Loucy (cell line): Measurements from ENCODE around the gene STPG4.

Source experiments
- H2AFZ ChIP-seq: fragments of 200-600 bp; sonication (generic); 2 replicates; pipeline ENCODE4 v1.6.0; 2016; ENCODE audit warnings: antibody characterized with exemption, mild to moderate bottlenecking, low read length, moderate library complexity
- H3F3A ChIP-seq: fragments of 200-600 bp; 2 replicates; pipeline ENCODE4 v1.6.0; 2016; ENCODE audit warnings: antibody characterized with exemption, low read depth, mild to moderate bottlenecking
- H3K27me3 ChIP-seq: fragments of 200-600 bp; sonication (generic); 2 replicates; pipeline ENCODE4 v1.6.1; 2014; ENCODE audit warnings: low read length, mild to moderate bottlenecking; ENCODE audit not compliant: insufficient read depth, poor library complexity, severe bottlenecking
- H3K36me3 ChIP-seq: fragments of 200-600 bp; sonication (generic); 2 replicates; pipeline ENCODE4 v1.6.1; 2016; ENCODE audit warnings: low read length; ENCODE audit not compliant: insufficient read depth
- H3K4me1 ChIP-seq: fragments of 200-600 bp; sonication (generic); 2 replicates; pipeline ENCODE4 v1.5.1; 2014; ENCODE audit warnings: low read length, mild to moderate bottlenecking; ENCODE audit not compliant: insufficient read depth, poor library complexity, severe bottlenecking
- H3K4me2 ChIP-seq: fragments of 200-600 bp; sonication (generic); 2 replicates; pipeline ENCODE4 v1.6.0; 2014; ENCODE audit warnings: antibody characterized with exemption, low read length, low read depth, mild to moderate bottlenecking; ENCODE audit not compliant: poor library complexity, severe bottlenecking
- H3K4me3 ChIP-seq: fragments of 200-600 bp; sonication (generic); 2 replicates; pipeline ENCODE4 v1.5.1; 2014; ENCODE audit warnings: low read length, mild to moderate bottlenecking, mixed read lengths; ENCODE audit not compliant: poor library complexity, severe bottlenecking
- H3K79me2 ChIP-seq: fragments of 200-600 bp; sonication (generic); 2 replicates; pipeline ENCODE4 v1.6.1; 2014; ENCODE audit warnings: low read length; ENCODE audit not compliant: insufficient read depth
- H3K9ac ChIP-seq: fragments of 200-600 bp; sonication (generic); 2 replicates; pipeline ENCODE4 v1.6.0; 2014; ENCODE audit warnings: mild to moderate bottlenecking, low read depth, low read length, moderate library complexity; ENCODE audit not compliant: poor library complexity, severe bottlenecking
- H3K9me2 ChIP-seq: fragments of 200-600 bp; sonication (generic); replicated peaks from 2 replicates; pipeline ENCODE4 v1.6.1; 2016; ENCODE audit warnings: low read depth, low read length, mixed read lengths
- H3K9me3 ChIP-seq: fragments of 200-600 bp; sonication (generic); 2 replicates; pipeline ENCODE4 v1.6.1; 2014; ENCODE audit warnings: mild to moderate bottlenecking, antibody characterized with exemption, low read length, low read depth; ENCODE audit not compliant: insufficient read depth
- H4K20me1 ChIP-seq: fragments of 200-600 bp; sonication (generic); 2 replicates; pipeline ENCODE4 v1.6.0; 2014; ENCODE audit warnings: antibody characterized with exemption, low read length, mild to moderate bottlenecking; ENCODE audit not compliant: insufficient read depth, poor library complexity, severe bottlenecking
- CTCF ChIP-seq: fragments of 200-600 bp; sonication (generic); conservative IDR thresholded peaks from 2 replicates; pipeline ENCODE4 v1.5.1; 2014; ENCODE audit warnings: mild to moderate bottlenecking, antibody characterized with exemption, low read length
- EZH2phosphoT487 ChIP-seq: fragments of 200-600 bp; IDR thresholded peaks from 2 replicates; pipeline ENCODE4 v1.6.1; 2018; ENCODE audit warnings: antibody characterized with exemption, mild to moderate bottlenecking, moderate library complexity, borderline replicate concordance

The STPG4 gene

DNA sequence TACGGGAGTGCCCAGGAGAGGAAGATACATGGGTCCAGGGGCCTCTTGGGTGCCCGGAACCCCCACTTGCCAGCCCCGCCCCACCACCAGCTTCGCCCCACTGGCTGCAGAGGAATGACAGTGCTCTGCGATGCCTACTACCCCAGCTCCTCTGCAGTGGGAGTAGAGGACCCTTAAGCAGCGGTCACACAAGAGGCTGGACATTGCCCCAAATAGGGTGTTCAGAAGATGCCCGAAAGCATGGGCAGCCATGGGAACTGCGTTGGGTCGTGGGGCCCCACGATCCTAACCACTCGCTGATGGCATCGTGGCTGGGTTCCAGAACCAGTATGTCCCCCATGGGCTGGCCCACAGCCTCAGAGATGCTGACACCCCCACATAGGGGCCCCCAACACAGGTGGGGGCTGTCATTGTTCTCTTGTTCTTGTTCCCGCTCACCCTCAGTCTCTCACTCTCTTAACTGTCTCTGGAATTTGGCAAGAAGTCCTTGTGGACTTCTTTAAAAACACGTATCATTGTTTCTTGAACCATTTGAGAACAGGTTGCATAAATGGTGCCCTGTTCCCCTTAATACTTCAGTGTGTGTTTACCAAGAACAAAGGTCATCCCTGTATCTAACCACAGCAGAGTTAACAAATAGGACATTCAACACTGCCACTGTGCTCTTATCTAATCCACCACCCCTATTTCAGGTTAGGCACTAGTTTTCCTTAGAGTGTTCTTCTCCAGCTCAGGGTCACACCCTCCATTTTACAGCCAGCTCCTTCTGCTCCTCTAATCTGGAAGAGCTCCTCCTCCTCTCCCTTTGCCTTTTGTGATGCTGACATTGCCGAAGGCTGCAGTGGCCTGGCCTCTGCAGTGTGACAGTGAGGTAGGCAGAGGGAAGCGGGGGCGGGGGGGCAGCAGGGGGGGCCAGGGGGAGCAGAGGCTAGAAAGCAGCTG, 76.3 kb downstream of the STPG4 start:
- no peaks in the 10 kb centered on the region for H3K9me2 ChIP-seq
- H2AFZ ChIP-seq = no peak overlapping the region
- H4K20me1 ChIP-seq = no peaks in the 10 kb centered on the region
- H3K4me1 ChIP-seq = no peaks in the 10 kb centered on the region
- no peak for TF ChIP-seq EZH2phosphoT487
- H3K4me2 ChIP-seq = no peak overlapping the region
- H3F3A ChIP-seq = no peaks in the 10 kb centered on the region
- no peak overlapping the region for H3K4me3 ChIP-seq
- H3K9ac ChIP-seq = no peak overlapping the region
- no peaks in the 10 kb centered on the region for H3K36me3 ChIP-seq
- no peaks in the 10 kb centered on the region for H3K9me3 ChIP-seq
- no peaks in the 10 kb centered on the region for H3K27me3 ChIP-seq
- no peaks in the 10 kb centered on the region for H3K79me2 ChIP-seq

DNA sequence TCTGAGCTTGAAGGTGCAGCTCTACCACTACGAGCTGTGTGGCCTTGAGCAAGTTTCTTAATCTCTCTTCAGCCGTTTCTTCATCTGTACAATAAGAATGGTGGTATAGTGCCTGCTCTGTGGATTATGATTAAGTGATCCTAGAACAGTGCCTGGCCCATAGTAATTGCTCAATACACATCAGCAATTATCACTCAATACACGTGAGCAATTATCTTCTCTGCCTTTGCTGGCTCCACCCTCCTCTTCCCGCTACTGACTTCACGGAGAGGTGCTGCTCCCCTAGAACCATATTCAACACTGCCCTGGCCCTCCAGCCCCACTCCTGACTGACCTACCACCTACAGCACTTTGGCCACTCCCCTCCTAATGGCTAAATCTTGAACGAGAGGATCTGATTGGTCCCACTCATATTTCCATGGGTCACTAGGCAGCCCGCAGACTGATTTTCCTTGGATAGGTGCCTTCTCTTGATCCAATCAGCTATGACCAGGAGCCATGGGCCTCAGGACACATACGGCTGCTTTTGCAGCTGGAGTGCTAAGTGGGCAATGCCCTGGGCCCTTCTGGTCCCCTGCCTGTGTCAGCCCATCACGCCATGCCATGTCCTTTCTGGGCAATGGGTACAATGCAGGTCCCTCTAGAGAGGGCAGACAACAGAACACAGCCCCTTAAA, 77.5 kb downstream of the STPG4 start:
- H3K9me3 ChIP-seq = no peaks in the 10 kb centered on the region
- H3F3A ChIP-seq = no peaks in the 10 kb centered on the region
- no peaks in the 10 kb centered on the region for H3K27me3 ChIP-seq
- no peak overlapping the region for H3K9ac ChIP-seq
- TF ChIP-seq EZH2phosphoT487 = no peak
- TF ChIP-seq CTCF = no peak
- H3K4me2 ChIP-seq = no peak overlapping the region
- H3K4me3 ChIP-seq = no peak overlapping the region
- no peaks in the 10 kb centered on the region for H3K9me2 ChIP-seq
- H3K79me2 ChIP-seq = no peaks in the 10 kb centered on the region
- no peak overlapping the region for H2AFZ ChIP-seq
- no peaks in the 10 kb centered on the region for H3K36me3 ChIP-seq
- H3K4me1 ChIP-seq = no peaks in the 10 kb centered on the region
- H4K20me1 ChIP-seq = no peaks in the 10 kb centered on the region

DNA sequence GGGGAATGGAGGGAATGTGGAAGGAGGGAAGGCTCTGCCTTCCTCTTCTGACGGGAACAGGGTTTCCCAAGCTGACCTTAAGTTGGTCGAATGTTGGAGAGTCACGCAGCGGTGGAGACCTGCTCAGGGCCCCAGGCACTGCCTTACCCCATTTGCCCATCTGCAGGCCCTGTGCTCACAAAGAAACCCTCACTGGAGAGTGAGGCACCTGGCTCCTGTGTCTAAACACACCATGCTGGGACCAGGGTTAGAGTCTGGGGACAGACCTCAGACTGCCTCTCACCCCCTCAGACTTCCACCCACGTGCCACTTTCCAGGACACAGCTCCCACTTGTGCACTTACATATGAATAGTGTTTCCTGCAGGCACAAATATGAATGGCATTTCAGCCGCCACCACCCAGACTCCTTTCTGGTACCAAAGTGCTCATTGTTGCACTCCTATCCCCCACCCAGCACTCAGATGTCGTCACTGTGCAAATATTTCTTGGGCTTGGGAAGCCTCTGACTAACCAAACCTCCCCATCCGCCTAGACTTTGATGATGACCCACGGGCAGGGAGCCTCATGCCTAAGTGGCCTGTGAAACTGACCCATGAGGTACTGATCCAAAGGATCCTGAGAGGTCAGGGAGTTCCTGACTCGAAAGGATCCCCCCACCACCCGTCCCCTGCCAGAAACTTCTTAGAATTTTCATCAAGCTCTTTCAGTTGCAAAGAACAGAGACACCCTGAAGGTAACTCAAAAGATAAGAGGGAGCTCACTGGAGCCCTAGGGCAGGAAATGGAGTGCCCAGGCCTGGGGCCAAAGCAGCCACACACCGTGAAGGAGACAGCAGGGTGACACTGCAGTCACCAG, 78.3 kb downstream of the STPG4 start:
- no peaks in the 10 kb centered on the region for H3K9me2 ChIP-seq
- H4K20me1 ChIP-seq = no peaks in the 10 kb centered on the region
- H3K4me3 ChIP-seq = no peak overlapping the region
- H3K79me2 ChIP-seq = no peaks in the 10 kb centered on the region
- H3F3A ChIP-seq = no peaks in the 10 kb centered on the region
- no peak overlapping the region for H3K4me2 ChIP-seq
- no peak overlapping the region for H3K9ac ChIP-seq
- no peaks in the 10 kb centered on the region for H3K27me3 ChIP-seq
- no peaks in the 10 kb centered on the region for H3K9me3 ChIP-seq
- no peaks in the 10 kb centered on the region for H3K36me3 ChIP-seq
- no peak for TF ChIP-seq CTCF
- no peak for TF ChIP-seq EZH2phosphoT487
- no peak overlapping the region for H2AFZ ChIP-seq
- peaks cover 1% of the 10 kb centered on the region for H3K4me1 ChIP-seq
